HepG2 (cell line): ENCODE data around the gene PLEKHB1. TPM values are rescaled to one million over a fixed set of nuclear protein-coding genes. Genes with fewer than 3 reads are reported as not detected.
A peak's percentile ranks its signal among the peaks of the same experiment; 100 is the strongest.

ENCODE experiments used
- ATAC-seq: fragments of 200-7000 bp; cut with Tn5 transposase; 3 replicates; pipeline ENCODE4 v1.9.1; 2020; ENCODE audit warnings: mild to moderate bottlenecking, moderate library complexity
- BruUV-seq: library from RNA; stranded (reverse); fragments of 400-500 nt; replicated peaks from 2 replicates; lab custom pipeline; 2021; lab: Mats Ljungman, UMichigan
- CTCF ChIA-PET: fragments of 300-600 bp; formaldehyde crosslinking; extraction: SDS; loops from one replicate; lab custom pipeline; 2021; ENCODE audit warnings: low total read pairs, inconsistent platforms, low intra/inter-chr PET ratio; lab: Yijun Ruan, JAX
- POLR2A ChIA-PET: fragments of 350-600 bp; sonication (Branson Sonifier 250); formaldehyde crosslinking; loops from one replicate; lab custom pipeline; 2020; ENCODE audit warnings: antibody characterized with exemption, inconsistent platforms; lab: Yijun Ruan, JAX
- DNase-seq: peaks from one replicate; pipeline ENCODE4 v3.0.0-alpha.2; 2015; ENCODE audit warnings: low spot score
- FAIRE-seq: peaks from 3 replicates; lab custom pipeline; 2011; peaks lifted over from hg19 to GRCh38; lab: Jason Lieb, UNC
- H2AFZ ChIP-seq: one replicate; pipeline ENCODE4 v1.6.1; 2011; ENCODE audit warnings: low read length, inconsistent platforms
- H3K27ac ChIP-seq: fragments of 300-600 bp; 3 replicates; pipeline ENCODE4 v1.8.0; 2011; ENCODE audit warnings: mixed run types, mild to moderate bottlenecking, mixed read lengths, low read length, inconsistent platforms; ENCODE audit not compliant: insufficient read depth; ENCODE audit errors: extremely low read length
- H3K27me3 ChIP-seq, 2 experiments: fragments of 200-600 bp in 1 of 2; 2 replicates in 1 of 2; 3 replicates in 1 of 2; pipeline versions ENCODE4 v1.6.0 to v1.8.0; 2011; ENCODE audit warnings: low read length in 2 of 2, mild to moderate bottlenecking in 2 of 2, moderate library complexity in 2 of 2, inconsistent platforms in 1 of 2; ENCODE audit not compliant: insufficient read depth in 2 of 2, control insufficient read depth in 1 of 2
- H3K36me3 ChIP-seq, 2 experiments: fragments of 200-600 bp in 1 of 2; replicated peaks in 1 of 2; 2 replicates in 1 of 2; 3 replicates in 1 of 2; pipeline versions ENCODE4 v1.5.1 to v1.8.0; 2011; ENCODE audit warnings: low read length in 2 of 2, inconsistent platforms in 1 of 2; ENCODE audit not compliant: insufficient read depth in 2 of 2, control insufficient read depth in 1 of 2
- H3K4me1 ChIP-seq: 2 replicates; pipeline ENCODE4 v1.5.1; 2012; ENCODE audit warnings: low read length, inconsistent platforms; ENCODE audit not compliant: insufficient read depth
- H3K4me2 ChIP-seq: 2 replicates; pipeline ENCODE4 v1.6.0; 2011; ENCODE audit warnings: low read depth, low read length, inconsistent platforms
- H3K4me3 ChIP-seq, 3 experiments: fragments of 200-600 bp in 1 of 3; sonication (generic), shearing (Covaris generic) in 1 of 3; replicated peaks in 1 of 3; 2 replicates each; pipeline ENCODE4 v1.5.1; 2011 to 2016; ENCODE audit warnings: low read length in 3 of 3, inconsistent platforms in 2 of 3, low read depth in 2 of 3, mild to moderate bottlenecking in 2 of 3, control low read depth in 1 of 3, mixed read lengths in 1 of 3; ENCODE audit not compliant: insufficient read depth in 1 of 3
- H3K79me2 ChIP-seq: one replicate; pipeline ENCODE4 v1.6.1; 2011; ENCODE audit warnings: low read length, inconsistent platforms; ENCODE audit not compliant: insufficient read depth
- H3K9ac ChIP-seq: 2 replicates; pipeline ENCODE4 v1.6.0; 2011; ENCODE audit warnings: mild to moderate bottlenecking, low read depth, low read length, inconsistent platforms; ENCODE audit not compliant: insufficient read depth
- H3K9me3 ChIP-seq: 2 replicates; pipeline ENCODE4 v1.5.1; 2012; ENCODE audit warnings: mild to moderate bottlenecking, low read length
- H4K20me1 ChIP-seq: 2 replicates; pipeline ENCODE4 v1.6.0; 2011; ENCODE audit warnings: inconsistent platforms, mild to moderate bottlenecking, low read length, moderate library complexity; ENCODE audit not compliant: insufficient read depth
- ARHGAP35 ChIP-seq: sonication (generic); formaldehyde crosslinking; IDR thresholded peaks from 2 replicates; pipeline ENCODE4 v1.9.0; 2022; ENCODE audit warnings: mild to moderate bottlenecking, inconsistent platforms, moderate library complexity, missing genetic modification reagents, borderline replicate concordance
- KAT8 ChIP-seq: IDR thresholded peaks from 2 replicates; pipeline ENCODE4 v1.6.1; 2016; ENCODE audit warnings: missing genetic modification reagents, missing compliant biosample characterization
- NR2C2 ChIP-seq: sonication (generic); formaldehyde crosslinking; IDR thresholded peaks from 2 replicates; pipeline ENCODE4 v1.4.0; 2020; ENCODE audit warnings: missing genetic modification reagents, mild to moderate bottlenecking, moderate library complexity, borderline replicate concordance
- POLR2G ChIP-seq: fragments of 200-400 bp; formaldehyde crosslinking; IDR thresholded peaks from 2 replicates; pipeline ENCODE4 v1.6.1; 2018; ENCODE audit warnings: mild to moderate bottlenecking, low read depth, low read length, moderate library complexity
- SCMH1 ChIP-seq: sonication (generic); formaldehyde crosslinking; IDR thresholded peaks from 2 replicates; pipeline ENCODE4 v1.9.0; 2021; ENCODE audit warnings: missing genetic modification reagents, mild to moderate bottlenecking, borderline replicate concordance
- SMAD9 ChIP-seq: sonication (generic); formaldehyde crosslinking; IDR thresholded peaks from 2 replicates; pipeline ENCODE4 v1.5.1; 2020; ENCODE audit warnings: mild to moderate bottlenecking, missing genetic modification reagents
- TBL1XR1 ChIP-seq: fragments of 150-350 bp; IDR thresholded peaks from 2 replicates; pipeline ENCODE4 v1.6.1; 2014; ENCODE audit warnings: borderline replicate concordance, low read length; ENCODE audit not compliant: partially characterized antibody
- TBX2 ChIP-seq: sonication (generic); formaldehyde crosslinking; IDR thresholded peaks from 2 replicates; pipeline ENCODE4 v1.5.0; 2020; ENCODE audit warnings: missing genetic modification reagents, mild to moderate bottlenecking, borderline replicate concordance
- XBP1 ChIP-seq: sonication (generic); formaldehyde crosslinking; IDR thresholded peaks from 2 replicates; pipeline ENCODE4 v1.5.0; 2020; ENCODE audit warnings: missing genetic modification reagents
- ZBTB38 ChIP-seq: sonication (generic); formaldehyde crosslinking; IDR thresholded peaks from 2 replicates; pipeline ENCODE4 v1.5.1; 2020; ENCODE audit warnings: mild to moderate bottlenecking, missing genetic modification reagents
- ZFP1 ChIP-seq: IDR thresholded peaks from 2 replicates; pipeline ENCODE4 v1.6.1; 2016
- ZNF501 ChIP-seq: sonication (generic); formaldehyde crosslinking; IDR thresholded peaks from 2 replicates; pipeline ENCODE4 v1.5.1; 2020; ENCODE audit warnings: mild to moderate bottlenecking, moderate library complexity, missing genetic modification reagents
- ZNF891 ChIP-seq: sonication (generic); formaldehyde crosslinking; IDR thresholded peaks from 2 replicates; pipeline ENCODE4 v1.5.0; 2020; ENCODE audit warnings: mild to moderate bottlenecking, missing genetic modification reagents
- WGBS: methylation state at CpG from one replicate; pipeline ENCODE4 v1.1.6; 2017; ENCODE audit warnings: low lambda C conversion rate; 5-methylcytosine and 5-hydroxymethylcytosine counted together
- in situ Hi-C: cut with HindIII; loops from 2 replicates; pipeline ENCODE4 v1.10.0; 2017; ENCODE audit warnings: low pct_unique_long_range_greater_than_20kb; ENCODE audit not compliant: extremely low pct_ligation_motif_present
- intact Hi-C: fragments of 100-400 bp; cut with micrococcal nuclease; formaldehyde crosslinking; loops from one replicate; pipeline ENCODE4 v1.10.0; 2022; ENCODE audit not compliant: unreplicated experiment
- polyA plus RNA-seq, 8 experiments: library from polyadenylated mRNA; depleted of rRNA in 3 of 8; stranded (reverse) in 7 of 8; unstranded in 1 of 8; fragments of >200 nt; fragmentation: Illumina TruSeq in 4 of 8; extraction: Trizol in 4 of 8; gene quantifications; 2 replicates each; pipeline versions ENCODE4 v1.2.1 to v1.2.3, GENCODE V29; 2011 to 2016; ENCODE audit warnings: low read depth in 4 of 8, missing spikeins in 1 of 8, mixed read lengths in 1 of 8; ENCODE audit not compliant: insufficient read depth in 1 of 8
- total RNA-seq, 5 experiments: library from RNA; depleted of rRNA; stranded (reverse); fragments of >200 nt; fragmentation: Illumina TruSeq; extraction: Trizol; gene quantifications; 2 replicates each; pipeline ENCODE4 v1.2.3, GENCODE V29; 2016; ENCODE audit warnings: low read depth in 1 of 5
- TF ChIP-seq, protein P1 (sequence below): sonication (generic); formaldehyde crosslinking; IDR thresholded peaks from 2 replicates; pipeline ENCODE4 v1.5.1; 2020; ENCODE audit warnings: mild to moderate bottlenecking, missing genetic modification reagents, moderate library complexity

The PLEKHB1 gene
- total and polyA plus RNA-seq, 2 of the 13 experiments (the other 11 are each of a cell fraction or from before 2014, with no cell fraction given), result 68.0 to 99.3 TPM

DNA sequence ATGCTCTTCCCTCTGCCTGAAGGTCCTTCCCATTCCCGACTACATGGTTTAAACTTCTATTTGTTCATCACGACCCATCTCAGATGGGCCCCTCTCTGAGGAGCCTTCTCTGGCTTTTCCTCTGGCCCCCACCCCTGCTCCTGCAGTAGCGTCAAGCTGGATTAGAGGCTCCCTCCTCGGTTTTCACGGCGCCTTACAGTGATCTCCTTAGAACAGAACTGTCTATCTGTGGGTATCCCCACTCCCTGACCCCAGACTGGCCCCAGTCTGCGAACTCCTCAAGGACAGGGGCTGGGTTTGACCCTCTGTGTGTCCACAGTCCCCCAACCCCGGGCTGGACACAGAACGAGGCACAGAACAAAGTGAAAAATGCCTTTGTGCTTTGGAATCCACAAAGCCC lies 2.8 kb downstream of the PLEKHB1 start:
- no peak for ATAC-seq
- Histone ChIP-seq H3K36me3 (no peaks in the 10 kb centered on the region; a peak in 1 of 5 replicates), H4K20me1 (no peaks in the 10 kb centered on the region), H3K27me3 (peaks cover 0 to 1% of the 10 kb centered on the region in 2 experiments; a peak in 2 of 5 replicates), H3K4me1 (peaks cover 89% of the 10 kb centered on the region), H3K27ac (peak overlapping the region; percentile 53), H3K9ac (peak overlapping the region; percentile 68), H3K79me2 (peaks cover 2% of the 10 kb centered on the region), H3K4me3 (peak overlapping the region; percentile 57 to 76 (median 70)), H3K9me3 (no peaks in the 10 kb centered on the region), H3K4me2 (peak overlapping the region; percentile 82), H2AFZ (no peak overlapping the region)
- ChIA-PET POLR2A (interaction anchor here (1.1 to 2.6 kb wide), 4 partner anchors 11 to 130 kb away, joined by 3 to 7 read pairs (median 4); no protein-coding TSS in a partner anchor), CTCF (no interaction called here)
- no peak for DNase-seq
- in situ Hi-C loops (no loop called here), intact Hi-C loops (no loop called here)
- BruUV-seq, result no TSS peak
- no peak for FAIRE-seq
- WGBS, result 31% methylated on average over 9 of the region's 9 CpGs
- TF ChIP-seq ZNF891 (CRISPR knock-in tag) (0 out of 2 replicates have a peak, but pooled peaks have one; percentile 13), ZNF501 (CRISPR knock-in tag) (no peak; the same call in 1 of the 2 replicates), ZFP1 (CRISPR knock-in tag) (no peak), ARHGAP35 (0 out of 2 replicates have a peak, but pooled peaks have one; percentile 9), SMAD9 (CRISPR knock-in tag) (no peak)

DNA sequence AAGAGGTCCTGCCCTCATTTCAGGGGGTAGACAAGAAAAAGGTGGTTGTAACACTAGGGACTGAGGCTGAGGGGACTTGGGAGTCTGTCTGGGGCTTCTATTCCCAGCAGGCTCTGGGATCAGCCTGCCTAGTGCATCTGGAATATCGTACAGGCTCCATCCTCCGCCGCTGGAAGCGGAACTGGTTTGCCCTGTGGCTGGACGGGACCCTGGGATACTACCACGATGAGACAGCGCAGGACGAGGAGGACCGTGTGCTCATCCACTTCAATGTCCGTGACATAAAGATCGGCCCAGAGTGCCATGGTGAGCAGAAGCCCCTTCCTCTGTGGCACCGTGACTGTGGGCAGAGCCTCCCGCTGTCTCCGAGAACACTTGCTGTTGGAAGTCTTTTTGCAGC lies 4.0 kb downstream of the PLEKHB1 start:
- DNase-seq, result no peak
- WGBS, result 96% methylated on average over 5 of the region's 14 CpGs
- intact Hi-C loops (loop anchor here (10.0 kb wide), 1 partner anchor 176 kb away; no protein-coding TSS in a partner anchor), in situ Hi-C loops (loop anchor here (10.0 kb wide), 1 partner anchor 166 kb away; no protein-coding TSS in a partner anchor)
- POLR2A ChIA-PET, result no interaction called here
- Histone ChIP-seq H3K4me1 (peaks cover 96% of the 10 kb centered on the region), H3K9me3 (no peaks in the 10 kb centered on the region), H3K36me3 (no peaks in the 10 kb centered on the region; a peak in 2 of 5 replicates), H3K9ac (no peak overlapping the region), H3K27me3 (peaks cover 0 to 1% of the 10 kb centered on the region in 2 experiments; a peak in 2 of 5 replicates), H3K27ac (peak overlapping the region; percentile 26), H3K79me2 (peaks cover 2% of the 10 kb centered on the region), H4K20me1 (no peaks in the 10 kb centered on the region), H3K4me3 (no peak overlapping the region), H2AFZ (no peak overlapping the region), H3K4me2 (no peak overlapping the region)
- TF ChIP-seq XBP1, result no peak
- no peak for TF ChIP-seq KAT8
- no peak for TF ChIP-seq SCMH1
- no peak for TF ChIP-seq TBL1XR1
- TF ChIP-seq ZBTB38 (CRISPR knock-in tag), result peak; percentile 68; the same call in 1 of the 2 replicates
- no peak for TF ChIP-seq NR2C2 (CRISPR knock-in tag)
- no peak for TF ChIP-seq TBX2
- TF ChIP-seq, protein P1, sequence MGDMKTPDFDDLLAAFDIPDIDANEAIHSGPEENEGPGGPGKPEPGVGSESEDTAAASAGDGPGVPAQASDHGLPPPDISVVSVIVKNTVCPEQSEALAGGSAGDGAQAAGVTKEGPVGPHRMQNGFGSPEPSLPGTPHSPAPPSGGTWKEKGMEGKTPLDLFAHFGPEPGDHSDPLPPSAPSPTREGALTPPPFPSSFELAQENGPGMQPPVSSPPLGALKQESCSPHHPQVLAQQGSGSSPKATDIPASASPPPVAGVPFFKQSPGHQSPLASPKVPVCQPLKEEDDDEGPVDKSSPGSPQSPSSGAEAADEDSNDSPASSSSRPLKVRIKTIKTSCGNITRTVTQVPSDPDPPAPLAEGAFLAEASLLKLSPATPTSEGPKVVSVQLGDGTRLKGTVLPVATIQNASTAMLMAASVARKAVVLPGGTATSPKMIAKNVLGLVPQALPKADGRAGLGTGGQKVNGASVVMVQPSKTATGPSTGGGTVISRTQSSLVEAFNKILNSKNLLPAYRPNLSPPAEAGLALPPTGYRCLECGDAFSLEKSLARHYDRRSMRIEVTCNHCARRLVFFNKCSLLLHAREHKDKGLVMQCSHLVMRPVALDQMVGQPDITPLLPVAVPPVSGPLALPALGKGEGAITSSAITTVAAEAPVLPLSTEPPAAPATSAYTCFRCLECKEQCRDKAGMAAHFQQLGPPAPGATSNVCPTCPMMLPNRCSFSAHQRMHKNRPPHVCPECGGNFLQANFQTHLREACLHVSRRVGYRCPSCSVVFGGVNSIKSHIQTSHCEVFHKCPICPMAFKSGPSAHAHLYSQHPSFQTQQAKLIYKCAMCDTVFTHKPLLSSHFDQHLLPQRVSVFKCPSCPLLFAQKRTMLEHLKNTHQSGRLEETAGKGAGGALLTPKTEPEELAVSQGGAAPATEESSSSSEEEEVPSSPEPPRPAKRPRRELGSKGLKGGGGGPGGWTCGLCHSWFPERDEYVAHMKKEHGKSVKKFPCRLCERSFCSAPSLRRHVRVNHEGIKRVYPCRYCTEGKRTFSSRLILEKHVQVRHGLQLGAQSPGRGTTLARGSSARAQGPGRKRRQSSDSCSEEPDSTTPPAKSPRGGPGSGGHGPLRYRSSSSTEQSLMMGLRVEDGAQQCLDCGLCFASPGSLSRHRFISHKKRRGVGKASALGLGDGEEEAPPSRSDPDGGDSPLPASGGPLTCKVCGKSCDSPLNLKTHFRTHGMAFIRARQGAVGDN, result peak; percentile 36; the same call in 1 of the 2 replicates
- TF ChIP-seq POLR2G, result 0 out of 2 replicates have a peak, but pooled peaks have one; percentile 22
- CTCF ChIA-PET, result no interaction called here
- no TSS peak for BruUV-seq
- no peak for FAIRE-seq
- ATAC-seq, result no peak
